ENCODE data around the gene EDA.

EDA gene

GRCh38 chrX:69615779-69616456, at the start of gene EDA:
TSS of gene EDA (plus strand) at chrX:69616113.
- DNase-seq: peak; percentile 39

- no peak for DNase-seq
Observed at GRCh38 chrX:69568828-69569227, 47.1 kb upstream of the EDA start.

GRCh38 chrX:69597399-69597798, 18.5 kb upstream of the EDA start:
- DNase-seq: no peak

- no peak for DNase-seq
Observed at GRCh38 chrX:69600182-69600581, 15.7 kb upstream of the EDA start.

- no peak for DNase-seq
Observed at GRCh38 chrX:69603566-69604194, 12.2 kb upstream of the EDA start.

- DNase-seq: no peak
Observed at GRCh38 chrX:69605521-69605920, 10.4 kb upstream of the EDA start.

- DNase-seq: no peak
Observed at GRCh38 chrX:69607616-69608015, 8.3 kb upstream of the EDA start.

- no peak for DNase-seq
Observed at GRCh38 chrX:69613946-69614345, 2.0 kb upstream of the EDA start.

- DNase-seq: no peak
Observed at GRCh38 chrX:69614886-69615285, 1.0 kb upstream of the EDA start.

GRCh38 chrX:69615342-69615741, 571 bp upstream of the EDA start:
- DNase-seq: no peak

GRCh38 chrX:69616457-69617203, 717 bp downstream of the EDA start:
- no peak for DNase-seq

- no peak for DNase-seq
Observed at GRCh38 chrX:69618803-69619202, 2.9 kb downstream of the EDA start.

- DNase-seq: no peak
Observed at GRCh38 chrX:69626129-69626528, 10.2 kb downstream of the EDA start.

GRCh38 chrX:69627744-69628143, 11.8 kb downstream of the EDA start:
- DNase-seq: no peak

GRCh38 chrX:69630147-69630546, 14.2 kb downstream of the EDA start:
- DNase-seq: no peak

- no peak for DNase-seq
Observed at GRCh38 chrX:69664693-69665092, 48.8 kb downstream of the EDA start.

GRCh38 chrX:69670001-69670555, 54.2 kb downstream of the EDA start:
- DNase-seq: no peak

GRCh38 chrX:69674891-69675290, 59.0 kb downstream of the EDA start:
- no peak for DNase-seq

GRCh38 chrX:69705818-69706217, 89.9 kb downstream of the EDA start:
- DNase-seq: no peak

- no peak for DNase-seq
Observed at GRCh38 chrX:69718102-69718501, 102.2 kb downstream of the EDA start.

- DNase-seq: no peak
Observed at GRCh38 chrX:69724307-69724706, 108.4 kb downstream of the EDA start.

- DNase-seq: no peak
Observed at GRCh38 chrX:69740317-69740716, 124.4 kb downstream of the EDA start.

GRCh38 chrX:69741721-69742120, 125.8 kb downstream of the EDA start:
- no peak for DNase-seq

GRCh38 chrX:69746051-69746450, 130.1 kb downstream of the EDA start:
- no peak for DNase-seq

Data from SHP77 treated with DMSO at 0.1 percent for 48 hours (cell line).